ENCODE results near the gene CAPG.

GRCh38 chr2:85429924-85430289 lies 19.7 kb upstream of the CAPG start:
- TF ChIP-seq CTCF (optimal IDR thresholded peaks at IDR 0.05 in 1 of 3, IDR thresholded peaks at IDR 0.05 in 1 of 3, conservative IDR thresholded peaks at IDR 0.05 in 1 of 3; ENCODE audit: extremely low read depth in 1 of 3, insufficient read depth in 2 of 3, low read length in 3 of 3) (no peak), EZH2 (IDR thresholded peaks at IDR 0.05; ENCODE audit: low read length) (no peak)

All from keratinocyte (primary cell).